GM13977 (cell line): ENCODE results near the gene STK25.

Experiments
- DNase-seq: peaks from one replicate; pipeline ENCODE4 v3.0.0; 2012; ENCODE audit warnings: low spot score
- CTCF ChIP-seq: IDR thresholded peaks from 2 replicates; pipeline ENCODE4 v1.5.1; 2012; ENCODE audit warnings: mild to moderate bottlenecking, control low read depth; ENCODE audit not compliant: insufficient read depth; ENCODE audit errors: extremely low read depth, missing control alignments
- in situ Hi-C: fragments of 300-500 bp; cut with MboI; formaldehyde crosslinking; loops from one replicate; pipeline ENCODE4 v1.12.0; 2022; ENCODE audit warnings: low sequenced_read_pairs, low pct_unique_long_range_greater_than_20kb, mixed read lengths, inconsistent platforms; ENCODE audit not compliant: unreplicated experiment

The STK25 gene

GRCh38 chr2:241475267-241475666 is 33.1 kb downstream of the STK25 start:
- TF ChIP-seq CTCF = no peak
- in situ Hi-C loops = no loop called here
- no peak for DNase-seq

DNA sequence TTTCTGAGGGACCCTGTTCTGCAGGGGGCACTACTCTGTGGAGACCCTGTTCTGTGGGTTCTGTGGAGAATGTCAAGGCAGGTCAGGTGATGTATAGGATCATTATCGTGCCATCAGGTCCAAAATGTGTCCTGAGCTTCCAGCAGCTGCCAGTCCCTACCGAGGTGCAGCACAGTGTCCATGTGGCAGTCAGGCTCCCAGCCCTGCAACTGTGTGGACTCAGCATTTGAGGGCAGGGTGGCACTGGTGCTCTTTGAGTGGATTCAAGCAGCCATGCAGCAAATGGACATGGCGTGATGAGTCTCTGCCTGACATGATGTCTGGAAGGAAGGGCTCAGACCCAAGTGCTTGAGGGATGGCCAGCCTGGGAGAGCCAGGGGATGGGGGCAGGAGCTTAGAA is 35.0 kb downstream of the STK25 start:
- no peak for TF ChIP-seq CTCF
- in situ Hi-C loops = no loop called here
- DNase-seq = no peak

GRCh38 chr2:241469746-241470145 is 38.6 kb downstream of the STK25 start:
- DNase-seq = no peak
- in situ Hi-C loops = no loop called here
- TF ChIP-seq CTCF = no peak

DNA sequence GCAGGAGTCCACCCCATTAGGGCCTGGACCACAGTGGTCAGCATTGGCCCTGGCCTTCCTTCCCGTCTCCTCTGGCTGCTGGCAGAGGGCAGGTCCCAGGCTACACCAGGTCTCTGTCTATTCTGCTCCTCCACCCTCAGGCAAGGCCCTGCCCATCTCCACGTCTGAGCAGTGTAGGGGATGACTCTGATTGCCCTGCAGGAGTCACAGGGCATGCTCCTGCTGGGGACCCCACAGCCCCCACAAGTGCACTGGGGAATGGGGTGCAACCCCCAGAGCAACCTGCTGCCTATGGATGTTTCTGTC is 40.0 kb downstream of the STK25 start:
- no peak for TF ChIP-seq CTCF
- in situ Hi-C loops = no loop called here

DNA sequence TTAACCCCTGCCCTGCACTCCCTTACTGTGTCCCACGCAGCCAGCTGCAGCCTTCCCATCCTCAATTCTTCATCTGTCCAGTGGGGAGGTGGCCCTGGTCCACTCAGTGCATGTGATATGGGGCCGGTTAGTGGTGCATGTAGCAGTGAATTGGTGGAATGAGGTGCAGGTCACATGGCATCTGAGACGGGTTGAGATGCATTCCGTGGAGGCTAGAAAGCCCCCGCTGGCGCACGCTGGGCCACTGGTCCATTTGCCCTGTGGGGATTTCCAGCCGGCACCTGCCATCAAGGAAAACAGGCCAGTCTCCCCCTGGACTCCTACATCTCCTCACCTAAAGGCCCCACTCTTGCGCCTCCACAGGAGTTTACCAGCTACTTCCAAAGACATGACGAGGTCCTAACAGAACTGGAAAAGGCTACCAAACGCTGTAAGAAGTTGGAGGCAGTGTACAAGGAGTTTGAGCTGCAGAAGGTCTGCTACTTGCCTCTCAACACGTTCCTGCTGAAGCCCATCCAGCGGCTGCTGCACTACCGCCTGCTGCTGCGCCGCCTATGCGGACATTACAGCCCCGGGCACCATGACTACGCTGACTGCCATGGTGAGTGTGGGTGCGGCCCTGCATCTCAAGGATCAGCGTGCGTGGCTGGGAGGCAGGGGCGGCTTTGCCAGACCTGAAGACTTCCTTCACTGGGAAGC is 40.5 kb downstream of the STK25 start:
- in situ Hi-C loops = no loop called here
- no peak for TF ChIP-seq CTCF
- DNase-seq = no peak

More for the DNA sequence above, 40.0 kb downstream of the STK25 start:
- no peak for DNase-seq

DNA sequence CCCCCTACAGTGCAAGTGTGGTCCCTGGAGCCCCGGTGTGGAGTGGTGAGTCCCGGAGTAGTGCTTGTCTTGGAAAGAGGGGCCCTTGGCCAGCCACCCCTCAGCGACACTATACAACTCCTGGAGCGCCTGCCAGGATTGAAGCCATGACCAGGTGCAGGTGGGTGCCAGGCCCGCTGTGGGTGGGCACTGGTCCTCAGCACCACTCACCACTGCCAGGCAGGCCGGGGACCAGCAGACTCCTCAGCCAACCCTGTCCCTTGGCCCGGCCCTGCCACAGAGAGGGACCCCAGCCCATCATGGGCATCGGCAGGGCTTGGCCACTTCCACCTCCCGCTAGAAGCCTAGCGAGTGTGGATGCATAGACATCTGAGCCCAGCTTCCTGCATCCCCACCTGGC is 42.2 kb downstream of the STK25 start:
- TF ChIP-seq CTCF = no peak
- DNase-seq = no peak
- in situ Hi-C loops = no loop called here

GRCh38 chr2:241465543-241465942 is 42.8 kb downstream of the STK25 start:
- DNase-seq = no peak
- TF ChIP-seq CTCF = no peak
- in situ Hi-C loops = no loop called here
